H9 (cell line): ENCODE measurements around the gene RCC1. TPM values are rescaled to one million over a fixed set of nuclear protein-coding genes. Genes with fewer than 3 reads are reported as not detected.

Experiments used
- DNase-seq: peaks from one replicate; pipeline ENCODE4 v3.0.0-alpha.2; 2017
- H2AFZ ChIP-seq: one replicate; pipeline ENCODE4 v1.6.1; 2013; ENCODE audit warnings: mild to moderate bottlenecking, low read length, control low read depth, moderate library complexity
- H2AK5ac ChIP-seq: 2 replicates; pipeline ENCODE4 v1.6.1; 2013; ENCODE audit warnings: low read length, control low read depth, mixed read lengths; ENCODE audit not compliant: insufficient read length
- H2BK120ac ChIP-seq: one replicate; pipeline ENCODE4 v1.6.1; 2013; ENCODE audit warnings: low read depth, mild to moderate bottlenecking, low read length, control low read depth, inconsistent platforms; ENCODE audit not compliant: poor library complexity, severe bottlenecking
- H2BK12ac ChIP-seq: 2 replicates; pipeline ENCODE4 v1.6.1; 2013; ENCODE audit warnings: low read length, control low read depth, mixed read lengths, low read depth; ENCODE audit not compliant: insufficient read length
- H2BK15ac ChIP-seq: 2 replicates; pipeline ENCODE4 v1.6.1; 2013; ENCODE audit warnings: low read depth, low read length, control low read depth
- H2BK20ac ChIP-seq: one replicate; pipeline ENCODE4 v1.6.1; 2013; ENCODE audit warnings: low read depth, mild to moderate bottlenecking, low read length, control low read depth, inconsistent platforms; ENCODE audit not compliant: poor library complexity, severe bottlenecking
- H2BK5ac ChIP-seq: 2 replicates; pipeline ENCODE4 v1.6.1; 2013; ENCODE audit warnings: low read length, control low read depth, mixed read lengths; ENCODE audit not compliant: insufficient read length
- H3K14ac ChIP-seq: 2 replicates; pipeline ENCODE4 v1.6.1; 2013; ENCODE audit warnings: low read length, control low read depth; ENCODE audit not compliant: insufficient read depth
- H3K18ac ChIP-seq: 2 replicates; pipeline ENCODE4 v1.6.1; 2013; ENCODE audit warnings: low read depth, mild to moderate bottlenecking, mixed read lengths, low read length, control low read depth; ENCODE audit not compliant: insufficient read length
- H3K23ac ChIP-seq: 2 replicates; pipeline ENCODE4 v1.6.1; 2013; ENCODE audit warnings: low read length, control low read depth, mixed read lengths, low read depth; ENCODE audit not compliant: insufficient read length
- H3K23me2 ChIP-seq: 2 replicates; pipeline ENCODE4 v1.6.1; 2013; ENCODE audit warnings: low read depth, mild to moderate bottlenecking, mixed read lengths, low read length, control low read depth; ENCODE audit not compliant: insufficient read length, poor library complexity, severe bottlenecking
- H3K27ac ChIP-seq: 2 replicates; pipeline ENCODE4 v1.5.1; 2013; ENCODE audit warnings: low read length, control low read depth, mixed read lengths, low read depth; ENCODE audit not compliant: insufficient read length
- H3K27me3 ChIP-seq: 2 replicates; pipeline ENCODE4 v1.6.1; 2013; ENCODE audit warnings: low read length, control low read depth, inconsistent platforms; ENCODE audit not compliant: insufficient read depth
- H3K4ac ChIP-seq: 2 replicates; pipeline ENCODE4 v1.6.1; 2013; ENCODE audit warnings: low read depth, mild to moderate bottlenecking, control low read depth, inconsistent platforms, low read length, moderate library complexity
- H3K4me1 ChIP-seq: 2 replicates; pipeline ENCODE4 v1.6.1; 2013; ENCODE audit warnings: low read length, control low read depth, inconsistent platforms; ENCODE audit not compliant: insufficient read depth
- H3K4me2 ChIP-seq: 2 replicates; pipeline ENCODE4 v1.6.1; 2013; ENCODE audit warnings: low read length, control low read depth, mixed read lengths; ENCODE audit not compliant: insufficient read length, insufficient read depth
- H3K56ac ChIP-seq: 2 replicates; pipeline ENCODE4 v1.6.1; 2013; ENCODE audit warnings: low read depth, mild to moderate bottlenecking, mixed read lengths, low read length, control low read depth; ENCODE audit not compliant: insufficient read length
- H3K79me1 ChIP-seq: 2 replicates; pipeline ENCODE4 v1.6.1; 2013; ENCODE audit warnings: low read depth, mild to moderate bottlenecking, moderate library complexity, low read length, control low read depth, inconsistent platforms; ENCODE audit not compliant: insufficient read depth, poor library complexity, severe bottlenecking
- H3K79me2 ChIP-seq: 2 replicates; pipeline ENCODE4 v1.6.1; 2013; ENCODE audit warnings: low read length, control low read depth, inconsistent platforms; ENCODE audit not compliant: insufficient read depth
- H3K9ac ChIP-seq: 2 replicates; pipeline ENCODE4 v1.6.1; 2013; ENCODE audit warnings: low read length, control low read depth, mixed read lengths; ENCODE audit not compliant: insufficient read length; ENCODE audit errors: extremely low read depth
- H3K9me3 ChIP-seq: one replicate; pipeline ENCODE4 v1.6.1; 2013; ENCODE audit warnings: low read depth, low read length, inconsistent platforms; ENCODE audit not compliant: control insufficient read depth
- H3T11ph ChIP-seq: one replicate; pipeline ENCODE4 v1.6.1; 2013; ENCODE audit warnings: mild to moderate bottlenecking, low read length, control low read depth, inconsistent platforms
- H4K20me1 ChIP-seq: one replicate; pipeline ENCODE4 v1.6.1; 2013; ENCODE audit not compliant: control insufficient read depth, insufficient read length, insufficient read depth
- H4K5ac ChIP-seq: 2 replicates; pipeline ENCODE4 v1.6.1; 2013; ENCODE audit warnings: low read depth, mild to moderate bottlenecking, mixed read lengths, low read length, control low read depth; ENCODE audit not compliant: insufficient read length
- H4K8ac ChIP-seq: replicated peaks from 2 replicates; pipeline ENCODE4 v1.6.1; 2013; ENCODE audit warnings: low read length, control low read depth, mixed read lengths, low read depth; ENCODE audit not compliant: insufficient read length
- H4K91ac ChIP-seq: 2 replicates; pipeline ENCODE4 v1.6.1; 2013; ENCODE audit warnings: low read depth, mild to moderate bottlenecking, moderate library complexity, mixed read lengths, low read length, control low read depth; ENCODE audit not compliant: insufficient read length
- H3K27ac Mint-ChIP-seq, 3 experiments: 2 replicates in 2 of 3; 3 replicates in 1 of 3; pipeline ENCODE4 v1.8.0; 2020 to 2021; ENCODE audit warnings: mixed read lengths in 3 of 3, mild to moderate bottlenecking in 1 of 3, moderate library complexity in 1 of 3
- H3K27me3 Mint-ChIP-seq: 2 replicates; pipeline ENCODE4 v1.8.0; 2021; ENCODE audit warnings: low read depth, mild to moderate bottlenecking, moderate library complexity, mixed read lengths
- H3K36me3 Mint-ChIP-seq, 3 experiments: 2 replicates in 2 of 3; 3 replicates in 1 of 3; pipeline ENCODE4 v1.8.0; 2020 to 2021; ENCODE audit warnings: low read depth in 3 of 3, mixed read lengths in 3 of 3; ENCODE audit not compliant: insufficient read depth in 1 of 3
- H3K4me1 Mint-ChIP-seq, 2 experiments: 2 replicates each; pipeline ENCODE4 v1.8.0; 2020; ENCODE audit warnings: mixed read lengths in 2 of 2
- H3K4me3 Mint-ChIP-seq, 2 experiments: 2 replicates in 1 of 2; 3 replicates in 1 of 2; pipeline ENCODE4 v1.8.0; 2020 to 2021; ENCODE audit warnings: mild to moderate bottlenecking in 2 of 2, mixed read lengths in 2 of 2, moderate library complexity in 1 of 2
- H3K9me3 Mint-ChIP-seq, 2 experiments: 2 replicates in 1 of 2; 3 replicates in 1 of 2; pipeline ENCODE4 v1.8.0; 2020; ENCODE audit warnings: mild to moderate bottlenecking in 2 of 2, mixed read lengths in 2 of 2, moderate library complexity in 1 of 2
- WGBS: extraction: QIAGEN DNeasy Blood & Tissue Kit; methylation state at CpG from one replicate; pipeline ENCODE4 v1.1.7; 2013; ENCODE audit warnings: missing lambda C conversion rate, low lambda C conversion rate, mixed read lengths; ENCODE audit not compliant: insufficient read length; ENCODE audit errors: extremely low coverage; 5-methylcytosine and 5-hydroxymethylcytosine counted together
- total RNA-seq: library from RNA; stranded (reverse); gene quantifications from 2 replicates; pipeline ENCODE4 v1.2.1, GENCODE V29; 2021
- TF ChIP-seq, protein P1 (sequence below): fragments of 200-600 bp; sonication (generic); conservative IDR thresholded peaks from 3 replicates; pipeline ENCODE4 v1.8.0; 2021; ENCODE audit warnings: antibody characterized with exemption, mild to moderate bottlenecking

RCC1 gene
- total RNA-seq, 1 experiment from 2014 or later, result 93.6 TPM

DNA sequence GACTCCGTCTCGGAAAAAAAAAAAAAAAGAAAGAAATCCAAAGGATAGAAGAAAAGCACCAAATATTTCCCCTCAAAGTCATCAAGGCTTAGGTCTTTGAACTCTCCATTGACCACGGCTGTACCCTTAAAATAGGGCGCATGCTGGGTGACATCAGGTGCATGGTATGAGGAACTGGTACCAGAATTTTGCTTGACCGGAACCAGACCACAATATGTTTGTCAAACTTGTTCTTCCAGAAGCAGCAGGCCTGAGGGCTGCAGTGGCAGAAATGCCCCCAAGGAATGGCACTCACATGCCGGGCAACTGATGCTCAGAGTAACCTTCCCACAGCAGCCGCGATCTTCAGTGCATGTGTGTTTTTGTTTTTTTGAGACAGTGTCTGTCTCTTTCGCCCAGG is 21.0 kb downstream of the RCC1 start:
- no peak overlapping the region for H2BK5ac ChIP-seq
- no peak overlapping the region for H3K27ac ChIP-seq
- no peaks in the 10 kb centered on the region for H3K27me3 Mint-ChIP-seq
- peaks cover 8% of the 10 kb centered on the region for H3K79me1 ChIP-seq
- H3K4me1 ChIP-seq, result peaks cover 3% of the 10 kb centered on the region
- no peak overlapping the region for H3K18ac ChIP-seq
- peaks cover 12% of the 10 kb centered on the region; the same call in 1 of the 2 replicates for H3K79me2 ChIP-seq
- H2BK20ac ChIP-seq, result no peak overlapping the region
- peaks cover 15 to 22% of the 10 kb centered on the region in 2 experiments for H3K4me1 Mint-ChIP-seq
- no peak overlapping the region for H3K4me3 Mint-ChIP-seq
- WGBS, result no CpG with 5 or more reads among the region's 9 CpGs
- no peak overlapping the region for H3K4me2 ChIP-seq
- no peak overlapping the region for H2AK5ac ChIP-seq
- H3K36me3 Mint-ChIP-seq, result peaks cover 31 to 51% (median 42%) of the 10 kb centered on the region in 3 experiments
- no peak overlapping the region for H3K27ac Mint-ChIP-seq
- H3K4ac ChIP-seq, result no peak overlapping the region
- H2BK120ac ChIP-seq, result no peak overlapping the region
- H2AFZ ChIP-seq, result no peak overlapping the region
- no peak overlapping the region for H3K23ac ChIP-seq
- no peaks in the 10 kb centered on the region for H3K9me3 ChIP-seq
- no peak overlapping the region for H3K9ac ChIP-seq
- no peak overlapping the region for H4K5ac ChIP-seq
- no peak for DNase-seq
- H3K56ac ChIP-seq, result no peak overlapping the region
- no peak overlapping the region for H2BK15ac ChIP-seq
- no peak overlapping the region for H3K14ac ChIP-seq
- H4K91ac ChIP-seq, result no peak overlapping the region
- no peaks in the 10 kb centered on the region for H3K9me3 Mint-ChIP-seq
- H3K27me3 ChIP-seq, result no peaks in the 10 kb centered on the region
- no peak overlapping the region for H4K8ac ChIP-seq
- H2BK12ac ChIP-seq, result no peak overlapping the region
- no peak overlapping the region for H3T11ph ChIP-seq
- no peaks in the 10 kb centered on the region for H3K23me2 ChIP-seq
- TF ChIP-seq, protein P1, sequence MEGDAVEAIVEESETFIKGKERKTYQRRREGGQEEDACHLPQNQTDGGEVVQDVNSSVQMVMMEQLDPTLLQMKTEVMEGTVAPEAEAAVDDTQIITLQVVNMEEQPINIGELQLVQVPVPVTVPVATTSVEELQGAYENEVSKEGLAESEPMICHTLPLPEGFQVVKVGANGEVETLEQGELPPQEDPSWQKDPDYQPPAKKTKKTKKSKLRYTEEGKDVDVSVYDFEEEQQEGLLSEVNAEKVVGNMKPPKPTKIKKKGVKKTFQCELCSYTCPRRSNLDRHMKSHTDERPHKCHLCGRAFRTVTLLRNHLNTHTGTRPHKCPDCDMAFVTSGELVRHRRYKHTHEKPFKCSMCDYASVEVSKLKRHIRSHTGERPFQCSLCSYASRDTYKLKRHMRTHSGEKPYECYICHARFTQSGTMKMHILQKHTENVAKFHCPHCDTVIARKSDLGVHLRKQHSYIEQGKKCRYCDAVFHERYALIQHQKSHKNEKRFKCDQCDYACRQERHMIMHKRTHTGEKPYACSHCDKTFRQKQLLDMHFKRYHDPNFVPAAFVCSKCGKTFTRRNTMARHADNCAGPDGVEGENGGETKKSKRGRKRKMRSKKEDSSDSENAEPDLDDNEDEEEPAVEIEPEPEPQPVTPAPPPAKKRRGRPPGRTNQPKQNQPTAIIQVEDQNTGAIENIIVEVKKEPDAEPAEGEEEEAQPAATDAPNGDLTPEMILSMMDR, result no peak
- H4K20me1 ChIP-seq, result no peaks in the 10 kb centered on the region
